Ovary (tissue), 9 donors: ENCODE measurements around the gene PI4KB. TPM values are rescaled to one million over a fixed set of nuclear protein-coding genes. Genes with fewer than 3 reads are reported as not detected.

Experiments used
- DNase-seq, 5 donors: peaks; one replicate each; pipeline ENCODE4 v3.0.0-alpha.2; 2019 to 2020
- H3K27ac ChIP-seq, 2 donors: fragments of 200-600 bp; one replicate each; pipeline versions ENCODE4 v1.5.1 to v1.8.0; 2019 to 2022
- H3K27me3 ChIP-seq: fragments of 200-600 bp; one replicate; pipeline ENCODE4 v1.8.0; 2022
- H3K36me3 ChIP-seq: fragments of 200-600 bp; sonication (generic); one replicate; pipeline ENCODE4 v1.5.1; 2019
- H3K4me1 ChIP-seq: one replicate; pipeline ENCODE4 v1.8.1; 2013; ENCODE audit warnings: mild to moderate bottlenecking, moderate library complexity; ENCODE audit not compliant: insufficient read depth
- H3K4me3 ChIP-seq: fragments of 200-600 bp; sonication (generic); one replicate; pipeline ENCODE4 v1.5.1; 2017
- H3K9me3 ChIP-seq, 2 donors: fragments of 200-600 bp in 1 of 2; sonication (generic) in 1 of 2; one replicate each; pipeline versions ENCODE4 v1.5.1 to v1.8.1; 2013 to 2019; ENCODE audit warnings: mild to moderate bottlenecking in 1 of 2, moderate library complexity in 1 of 2
- CTCF ChIP-seq, 3 donors: fragments of 450-650 bp in 2 of 3; fragments of 200-600 bp in 1 of 3; IDR thresholded peaks; one replicate each; pipeline versions ENCODE4 v1.5.1 to v1.8.0; 2016 to 2022; ENCODE audit warnings: antibody characterized with exemption in 3 of 3, mild to moderate bottlenecking in 1 of 3
- EP300 ChIP-seq: sonication (generic); formaldehyde crosslinking; IDR thresholded peaks from one replicate; pipeline ENCODE4 v1.6.1; 2017; ENCODE audit warnings: antibody characterized with exemption
- POLR2A ChIP-seq: fragments of 450-650 bp; IDR thresholded peaks from one replicate; pipeline ENCODE4 v1.6.1; 2017; ENCODE audit warnings: antibody characterized with exemption, mild to moderate bottlenecking, moderate library complexity
- WGBS, 3 donors: extraction: QIAGEN DNeasy Blood & Tissue Kit in 1 of 3; methylation state at CpG; one replicate each; pipeline versions ENCODE4 v1.1.5 to v1.1.7; 2013 to 2017; 5-methylcytosine and 5-hydroxymethylcytosine counted together
- intact Hi-C, 4 donors: fragments of 100-400 bp; cut with DNase I; formaldehyde crosslinking; loops; one replicate each; pipeline versions ENCODE4 v1.11.0 to v1.15.1; 2022 to 2023
- polyA plus RNA-seq, 2 donors: library from polyadenylated mRNA; stranded (reverse); fragments of 200-250 nt in 1 of 2; fragments of 350-450 nt in 1 of 2; fragmentation: Illumina TruSeq in 1 of 2; extraction: RNeasy Lipid Tissue Mini Kit (QIAGEN cat#74804) in 1 of 2; gene quantifications; one replicate each; pipeline ENCODE4 v1.2.3, GENCODE V29; 2013 to 2014
- total RNA-seq, 7 donors: library from RNA; depleted of rRNA in 2 of 7; stranded (reverse); fragments of >200 nt in 2 of 7; fragmentation: NEBNext Ultra II Directional in 3 of 7; extraction: Animal tissue kit (Norgen Biotek cat#: 25700) in 3 of 7; gene quantifications; one replicate each; pipeline versions ENCODE4 v1.1.0 to v1.2.4, GENCODE V29; 2016 to 2023
- donor health status: DM: no; HTN: no; CAD: no; lungs with moderate emphysema.
- donor health status: DM: no; HTN: no; CAD: no.
- donor health status: Bipolar disorder and iron deficiency.
- donor health status: DM: yes; HTN: yes; CAD: no.
- donor health status: DM: no; HTN: no; CAD: no.
- donor health status: DM: yes; HTN: yes; CAD: no.

The PI4KB gene
- total and polyA plus RNA-seq, 9 donors = 39.8 to 88.9 (median 63.8) TPM

GRCh38 chr1:151313501-151313900 lies 13.7 kb downstream of the PI4KB start:
- WGBS, 3 donors = 9 to 16% (median 12%) methylated on average over 2 of the region's 2 CpGs
- no peak for TF ChIP-seq CTCF (IDR thresholded peaks at IDR 0.05)
- peak in 1 of 5 donors; percentile 32 for DNase-seq
- intact Hi-C loops = no loop called here
- H3K36me3 ChIP-seq = no peaks in the 10 kb centered on the region
- peaks cover 29% of the 10 kb centered on the region for H3K4me1 ChIP-seq
- H3K9me3 ChIP-seq = no peaks in the 10 kb centered on the region
- no peak overlapping the region for H3K4me3 ChIP-seq
- H3K27ac ChIP-seq = peak overlapping the region in 1 of 2 donors; percentile 13
- H3K27me3 ChIP-seq = no peaks in the 10 kb centered on the region

GRCh38 chr1:151312826-151313225 lies 14.4 kb downstream of the PI4KB start:
- H3K9me3 ChIP-seq = no peaks in the 10 kb centered on the region
- H3K4me1 ChIP-seq = peaks cover 29% of the 10 kb centered on the region
- no peak overlapping the region for H3K4me3 ChIP-seq
- intact Hi-C loops = no loop called here
- H3K36me3 ChIP-seq = no peaks in the 10 kb centered on the region
- DNase-seq = no peak
- no peaks in the 10 kb centered on the region for H3K27me3 ChIP-seq
- TF ChIP-seq POLR2A (no peak), CTCF (IDR thresholded peaks at IDR 0.05) (no peak), EP300 (no peak)
- H3K27ac ChIP-seq = peak overlapping the region in 1 of 2 donors; percentile 69
- 86 to 90% (median 88%) methylated on average over 8 of the region's 8 CpGs for WGBS, 3 donors

GRCh38 chr1:151312411-151312810 lies 14.8 kb downstream of the PI4KB start:
- H3K4me3 ChIP-seq = no peak overlapping the region
- intact Hi-C loops = no loop called here
- WGBS, 3 donors = 67 to 72% (median 71%) methylated on average over 4 of the region's 4 CpGs

GRCh38 chr1:151311589-151312331 lies 15.5 kb downstream of the PI4KB start:
- 4 to 13% (median 7%) methylated on average over 7 of the region's 7 CpGs for WGBS, 3 donors
- intact Hi-C loops = no loop called here
- Histone ChIP-seq H3K4me3 (no peak overlapping the region), H3K36me3 (no peaks in the 10 kb centered on the region), H3K27ac (peak overlapping the region; percentile 49 to 69), H3K27me3 (no peaks in the 10 kb centered on the region), H3K9me3 (no peaks in the 10 kb centered on the region), H3K4me1 (peaks cover 29% of the 10 kb centered on the region)
- TF ChIP-seq EP300 (peak; percentile 39), POLR2A (peak; percentile 22), CTCF (IDR thresholded peaks at IDR 0.05) (no peak)
- DNase-seq = peak; percentile 62 to 91 (median 75)

More at GRCh38 chr1:151312411-151312810, 14.8 kb downstream of the PI4KB start:
- Histone ChIP-seq H3K9me3 (no peaks in the 10 kb centered on the region), H3K4me1 (peaks cover 29% of the 10 kb centered on the region), H3K27ac (peak overlapping the region; percentile 49 to 69), H3K36me3 (no peaks in the 10 kb centered on the region), H3K27me3 (no peaks in the 10 kb centered on the region)
- no peak for DNase-seq
- TF ChIP-seq EP300 (no peak), POLR2A (no peak), CTCF (IDR thresholded peaks at IDR 0.05) (no peak)
